Measurements from ENCODE around the gene C5AR1. TPM values are rescaled to one million over a fixed set of nuclear protein-coding genes. Genes with fewer than 3 reads are reported as not detected.
A peak's percentile ranks its signal among the peaks of the same experiment; 100 is the strongest.

C5AR1 gene
- total RNA-seq, 1 experiment from 2014 or later, result 6.2 TPM

DNA sequence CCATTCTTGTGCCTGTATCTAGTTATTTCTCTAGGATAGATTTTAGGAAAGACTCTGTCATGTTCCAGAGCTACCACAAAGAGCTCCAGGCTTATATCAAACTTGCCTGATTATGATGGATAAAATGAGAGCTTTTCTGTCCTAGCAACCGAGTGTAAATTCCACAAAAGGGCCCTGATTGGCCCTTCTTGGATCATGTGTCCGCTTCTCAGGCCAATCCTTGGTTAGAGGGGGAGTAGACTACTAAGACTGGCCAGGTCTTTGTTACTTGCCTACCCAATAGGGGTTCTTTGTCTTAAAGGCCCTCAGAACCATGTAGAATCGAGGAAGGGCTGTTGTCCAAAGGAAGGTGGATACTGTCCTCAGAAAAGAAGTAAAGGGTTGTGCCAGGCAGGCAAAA, 41.9 kb downstream of the C5AR1 start:
- Mint-ChIP-seq H3K4me1 (ENCODE audit: low read depth, unreplicated experiment) (peaks cover 36% of the 10 kb centered on the region), H3K27ac (ENCODE audit: unreplicated experiment) (no peak overlapping the region), H3K27me3 (ENCODE audit: unreplicated experiment) (no peaks in the 10 kb centered on the region), H3K36me3 (ENCODE audit: insufficient read depth, unreplicated experiment) (peaks cover 62% of the 10 kb centered on the region), H3K4me3 (ENCODE audit: low read depth, unreplicated experiment) (no peak overlapping the region), H3K9me3 (ENCODE audit: low read depth, unreplicated experiment) (no peaks in the 10 kb centered on the region)
- no TSS peak for BruUV-seq (replicated peaks)
- intact Hi-C loops (cut with micrococcal nuclease; ENCODE audit: unreplicated experiment), result no loop called here
- CTCF ChIA-PET, result no interaction called here
- TF ChIP-seq, protein P1, sequence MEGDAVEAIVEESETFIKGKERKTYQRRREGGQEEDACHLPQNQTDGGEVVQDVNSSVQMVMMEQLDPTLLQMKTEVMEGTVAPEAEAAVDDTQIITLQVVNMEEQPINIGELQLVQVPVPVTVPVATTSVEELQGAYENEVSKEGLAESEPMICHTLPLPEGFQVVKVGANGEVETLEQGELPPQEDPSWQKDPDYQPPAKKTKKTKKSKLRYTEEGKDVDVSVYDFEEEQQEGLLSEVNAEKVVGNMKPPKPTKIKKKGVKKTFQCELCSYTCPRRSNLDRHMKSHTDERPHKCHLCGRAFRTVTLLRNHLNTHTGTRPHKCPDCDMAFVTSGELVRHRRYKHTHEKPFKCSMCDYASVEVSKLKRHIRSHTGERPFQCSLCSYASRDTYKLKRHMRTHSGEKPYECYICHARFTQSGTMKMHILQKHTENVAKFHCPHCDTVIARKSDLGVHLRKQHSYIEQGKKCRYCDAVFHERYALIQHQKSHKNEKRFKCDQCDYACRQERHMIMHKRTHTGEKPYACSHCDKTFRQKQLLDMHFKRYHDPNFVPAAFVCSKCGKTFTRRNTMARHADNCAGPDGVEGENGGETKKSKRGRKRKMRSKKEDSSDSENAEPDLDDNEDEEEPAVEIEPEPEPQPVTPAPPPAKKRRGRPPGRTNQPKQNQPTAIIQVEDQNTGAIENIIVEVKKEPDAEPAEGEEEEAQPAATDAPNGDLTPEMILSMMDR (IDR thresholded peaks at IDR 0.05; ENCODE audit: unreplicated experiment), result no peak
- peak; percentile 17 for DNase-seq

DNA sequence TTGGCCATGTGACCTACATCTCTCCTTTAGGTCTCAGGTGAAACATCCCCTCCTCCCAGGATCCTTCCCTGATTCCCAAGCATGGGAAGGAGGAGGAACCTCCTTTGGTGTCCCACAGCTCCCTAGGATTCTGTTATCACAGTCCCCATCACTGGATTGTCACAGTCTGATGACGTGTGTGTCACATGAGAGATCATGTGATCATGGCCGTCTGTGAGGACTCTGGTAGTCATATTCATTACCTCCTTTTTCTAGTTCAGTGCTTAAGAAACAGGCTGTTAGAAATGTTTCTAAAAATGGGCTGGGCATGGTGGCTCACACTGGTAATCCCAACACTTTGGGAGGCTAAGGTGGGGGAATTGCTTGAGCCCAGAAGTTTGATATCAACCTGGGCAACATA, 42.4 kb downstream of the C5AR1 start:
- no peaks in the 10 kb centered on the region for H3K27me3 Mint-ChIP-seq (ENCODE audit: unreplicated experiment)
- CTCF ChIA-PET, result no interaction called here
- no peak overlapping the region for H3K4me3 Mint-ChIP-seq (ENCODE audit: low read depth, unreplicated experiment)
- H3K4me1 Mint-ChIP-seq (ENCODE audit: low read depth, unreplicated experiment), result peaks cover 36% of the 10 kb centered on the region
- intact Hi-C loops (cut with micrococcal nuclease; ENCODE audit: unreplicated experiment), result no loop called here
- H3K27ac Mint-ChIP-seq (ENCODE audit: unreplicated experiment), result no peak overlapping the region
- H3K36me3 Mint-ChIP-seq (ENCODE audit: insufficient read depth, unreplicated experiment), result peaks cover 68% of the 10 kb centered on the region
- DNase-seq, result no peak
- BruUV-seq (replicated peaks), result no TSS peak
- TF ChIP-seq, protein P1 (IDR thresholded peaks at IDR 0.05; ENCODE audit: unreplicated experiment), result no peak
- H3K9me3 Mint-ChIP-seq (ENCODE audit: low read depth, unreplicated experiment), result no peaks in the 10 kb centered on the region

DNA sequence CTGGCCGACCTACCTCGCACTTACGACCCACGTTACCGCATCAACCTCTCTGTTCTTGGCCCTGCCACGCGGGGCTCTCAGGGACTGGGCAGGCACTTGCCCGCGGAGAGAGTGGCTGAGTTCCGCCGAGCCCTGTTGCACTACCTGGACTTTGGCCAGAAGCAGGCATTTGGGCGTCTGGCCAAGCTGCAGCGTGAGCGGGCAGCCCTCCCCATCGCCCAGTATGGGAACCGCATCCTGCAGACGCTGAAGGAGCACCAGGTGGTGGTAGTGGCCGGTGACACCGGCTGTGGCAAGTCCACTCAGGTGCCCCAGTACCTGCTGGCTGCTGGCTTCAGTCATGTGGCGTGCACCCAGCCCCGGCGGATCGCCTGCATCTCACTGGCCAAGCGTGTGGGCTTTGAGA, 43.6 kb downstream of the C5AR1 start:
- Mint-ChIP-seq H3K27ac (ENCODE audit: unreplicated experiment) (no peak overlapping the region), H3K4me3 (ENCODE audit: low read depth, unreplicated experiment) (no peak overlapping the region), H3K27me3 (ENCODE audit: unreplicated experiment) (no peaks in the 10 kb centered on the region), H3K4me1 (ENCODE audit: low read depth, unreplicated experiment) (peaks cover 36% of the 10 kb centered on the region), H3K36me3 (ENCODE audit: insufficient read depth, unreplicated experiment) (peaks cover 78% of the 10 kb centered on the region), H3K9me3 (ENCODE audit: low read depth, unreplicated experiment) (no peaks in the 10 kb centered on the region)
- intact Hi-C loops (cut with micrococcal nuclease; ENCODE audit: unreplicated experiment), result no loop called here
- DNase-seq, result peak; percentile 20
- CTCF ChIA-PET, result no interaction called here
- TF ChIP-seq, protein P1 (IDR thresholded peaks at IDR 0.05; ENCODE audit: unreplicated experiment), result no peak
- no TSS peak for BruUV-seq (replicated peaks)

DNA sequence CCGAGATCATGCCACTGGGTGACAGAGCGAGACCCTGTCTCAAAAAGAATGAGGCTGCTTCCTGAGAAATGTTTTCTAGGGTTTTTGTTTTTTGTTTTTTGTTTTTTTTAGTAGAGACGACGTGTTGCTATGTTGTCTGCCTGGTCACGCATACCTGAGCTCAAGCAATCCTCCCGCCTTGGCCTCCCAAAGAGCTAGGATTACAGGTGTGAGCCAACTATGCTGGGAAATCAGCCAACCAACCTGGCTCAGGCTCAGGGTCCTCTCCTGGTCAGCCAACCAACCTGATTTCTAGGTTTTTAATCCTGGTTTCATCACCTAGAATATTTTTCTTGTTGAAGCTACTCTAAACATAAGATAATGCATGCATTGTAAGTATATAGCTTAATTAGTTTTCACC, 47.2 kb downstream of the C5AR1 start:
- intact Hi-C loops (cut with micrococcal nuclease; ENCODE audit: unreplicated experiment), result no loop called here
- CTCF ChIA-PET, result interaction anchor here (0.8 kb wide), 1 partner anchor 113 kb away, joined by 3 read pairs; no protein-coding TSS in a partner anchor
- H3K9me3 Mint-ChIP-seq (ENCODE audit: low read depth, unreplicated experiment), result no peaks in the 10 kb centered on the region
- no peak overlapping the region for H3K27ac Mint-ChIP-seq (ENCODE audit: unreplicated experiment)
- TF ChIP-seq, protein P1 (IDR thresholded peaks at IDR 0.05; ENCODE audit: unreplicated experiment), result no peak
- H3K4me3 Mint-ChIP-seq (ENCODE audit: low read depth, unreplicated experiment), result no peak overlapping the region
- peaks cover 12% of the 10 kb centered on the region for H3K4me1 Mint-ChIP-seq (ENCODE audit: low read depth, unreplicated experiment)
- no TSS peak for BruUV-seq (replicated peaks)
- peaks cover 89% of the 10 kb centered on the region for H3K36me3 Mint-ChIP-seq (ENCODE audit: insufficient read depth, unreplicated experiment)
- DNase-seq, result no peak
- no peaks in the 10 kb centered on the region for H3K27me3 Mint-ChIP-seq (ENCODE audit: unreplicated experiment)

All from Calu3 (cell line).